G401.6 (cell line): ENCODE results near the gene EIF1.
A peak's percentile ranks its signal among the peaks of the same experiment; 100 is the strongest.

ENCODE experiments used
- FAIRE-seq: peaks from 2 replicates; lab custom pipeline; 2012; peaks lifted over from hg19 to GRCh38; lab: Jason Lieb, UNC

EIF1 gene

GRCh38 chr17:41736983-41737679, 48.4 kb downstream of the EIF1 start:
- no peak for FAIRE-seq

GRCh38 chr17:41737680-41738023, 49.0 kb downstream of the EIF1 start:
- no peak for FAIRE-seq

- FAIRE-seq = peak; percentile 82
Measured at GRCh38 chr17:41738077-41738800, 49.6 kb downstream of the EIF1 start.

- FAIRE-seq = no peak
Measured at GRCh38 chr17:41738801-41739112, 50.1 kb downstream of the EIF1 start.

- FAIRE-seq = no peak
Measured at GRCh38 chr17:41739661-41740352, 51.1 kb downstream of the EIF1 start.

- FAIRE-seq = no peak
Measured at GRCh38 chr17:41740506-41740905, 51.8 kb downstream of the EIF1 start.

- FAIRE-seq = no peak
Measured at GRCh38 chr17:41741709-41742108, 53.0 kb downstream of the EIF1 start.
